Fibroblast of skin of left biceps (primary cell): ENCODE data around the gene KNG1.

Source experiments
- DNase-seq, 2 experiments: peaks; one replicate each; pipeline ENCODE4 v3.0.0-alpha.2; 2013; ENCODE audit warnings: low read depth in 2 of 2

Gene KNG1

DNA sequence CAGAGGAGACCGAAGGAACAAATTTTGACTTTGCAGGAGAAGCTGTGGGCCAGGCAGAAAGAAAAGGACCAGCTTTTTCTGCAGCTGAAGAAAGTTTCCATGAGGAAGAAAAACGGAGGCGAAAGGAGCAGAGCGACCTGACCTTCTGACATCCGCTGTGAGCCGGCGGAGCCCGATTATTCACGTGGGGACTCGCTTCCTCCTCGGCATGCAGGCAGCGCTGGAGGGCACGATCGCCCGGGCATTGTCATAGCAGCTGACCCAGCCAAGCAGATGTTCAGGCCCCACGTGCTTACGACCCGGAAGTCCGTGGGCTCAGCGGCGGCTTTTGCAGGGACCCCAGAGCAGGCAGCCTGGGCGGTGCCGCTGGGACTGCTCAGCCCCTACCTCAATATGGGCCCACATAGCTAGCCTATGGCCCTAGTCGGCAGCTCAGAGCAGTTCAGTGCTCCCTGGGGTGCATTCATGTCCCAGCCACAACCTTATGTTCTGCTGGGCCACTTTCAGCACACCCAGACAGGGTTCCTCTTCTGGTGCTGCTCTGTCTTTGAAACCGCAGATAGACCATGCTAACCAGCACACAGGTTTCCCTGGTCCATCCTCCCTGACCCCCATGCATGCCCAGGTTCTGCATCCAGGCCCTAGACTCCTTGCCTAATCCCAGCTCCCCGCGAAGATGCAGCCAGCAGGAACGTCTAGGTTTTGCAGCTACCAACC lies 55.7 kb downstream of the KNG1 start:
- no peak for DNase-seq

GRCh38 chr3:186775999-186776398 lies 58.8 kb downstream of the KNG1 start:
- DNase-seq: no peak

GRCh38 chr3:186779204-186779603 lies 62.0 kb downstream of the KNG1 start:
- no peak for DNase-seq

- DNase-seq: no peak
Observed at GRCh38 chr3:186782542-186783057, 65.4 kb downstream of the KNG1 start.

GRCh38 chr3:186783058-186783730 lies 66.0 kb downstream of the KNG1 start, which contains the start of gene EIF4A2:
Gene EIF4A2 (plus strand): TSS chr3:186783577. CDS start chr3:186783611, 34 bp downstream.
- peak; percentile 80 for DNase-seq

DNA sequence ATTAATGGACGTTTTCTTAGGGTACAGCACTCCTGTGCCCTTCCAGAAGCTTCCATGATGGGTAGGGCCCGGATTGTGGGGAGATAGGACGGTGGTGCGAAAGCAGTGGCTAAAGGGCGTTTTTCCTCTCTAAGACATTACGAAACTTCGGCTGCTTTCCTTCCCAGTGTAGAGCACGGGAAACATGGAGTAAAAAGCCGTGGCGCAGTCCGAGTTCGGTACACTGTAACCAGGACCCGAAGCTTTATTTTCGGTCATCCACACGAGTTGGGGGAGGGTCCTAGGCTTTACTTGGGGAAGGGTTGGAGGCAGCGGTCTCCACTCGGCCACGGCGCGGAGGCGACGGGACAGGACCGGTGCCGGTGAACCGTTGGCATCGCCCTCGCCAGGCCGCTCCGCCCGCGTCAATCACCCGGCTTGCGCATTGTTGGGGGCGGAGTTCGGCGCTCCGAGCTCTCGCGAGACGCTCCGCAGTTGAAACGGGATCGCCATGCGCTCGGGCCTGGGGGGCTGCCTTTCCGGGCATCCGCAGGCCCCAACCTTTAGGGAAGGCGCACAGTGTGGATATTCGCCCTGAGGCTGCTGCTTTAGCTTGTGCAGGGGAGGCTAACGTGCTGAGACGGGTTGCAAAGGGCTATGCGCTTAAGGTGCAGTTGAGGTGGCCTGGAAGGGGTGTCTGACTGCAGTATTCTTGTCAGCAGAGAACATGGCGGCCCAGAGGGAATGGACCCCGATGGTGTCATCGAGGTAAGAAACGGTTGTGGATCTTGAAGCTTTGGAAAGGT lies 66.8 kb downstream of the KNG1 start:
- no peak for DNase-seq

DNA sequence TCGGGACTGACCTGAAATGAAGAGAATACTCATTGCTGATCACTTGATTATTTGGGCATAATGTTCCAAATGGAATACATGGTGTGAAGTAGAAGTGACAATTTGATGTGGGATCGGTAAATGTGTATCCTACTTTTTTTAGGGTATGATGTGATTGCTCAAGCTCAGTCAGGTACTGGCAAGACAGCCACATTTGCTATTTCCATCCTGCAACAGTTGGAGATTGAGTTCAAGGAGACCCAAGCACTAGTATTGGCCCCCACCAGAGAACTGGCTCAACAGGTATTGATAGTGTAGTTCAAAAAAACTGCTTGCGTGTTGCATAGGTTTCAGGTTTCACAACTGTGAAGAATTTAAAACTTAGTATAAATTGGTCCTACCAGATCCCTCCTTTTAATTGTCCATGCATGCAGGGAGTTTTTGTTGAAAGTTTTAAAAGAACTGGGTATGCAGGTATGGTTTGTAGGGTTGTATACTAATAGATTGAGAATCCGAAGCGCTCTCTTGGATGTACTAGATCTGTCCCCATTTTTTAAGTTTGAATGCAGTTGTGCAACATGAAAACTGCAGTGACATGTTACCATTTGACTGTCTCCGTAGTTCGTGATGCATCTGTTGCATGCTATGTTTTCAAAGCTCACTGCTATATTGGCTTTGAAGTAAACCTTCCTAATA lies 67.8 kb downstream of the KNG1 start:
- no peak for DNase-seq

DNA sequence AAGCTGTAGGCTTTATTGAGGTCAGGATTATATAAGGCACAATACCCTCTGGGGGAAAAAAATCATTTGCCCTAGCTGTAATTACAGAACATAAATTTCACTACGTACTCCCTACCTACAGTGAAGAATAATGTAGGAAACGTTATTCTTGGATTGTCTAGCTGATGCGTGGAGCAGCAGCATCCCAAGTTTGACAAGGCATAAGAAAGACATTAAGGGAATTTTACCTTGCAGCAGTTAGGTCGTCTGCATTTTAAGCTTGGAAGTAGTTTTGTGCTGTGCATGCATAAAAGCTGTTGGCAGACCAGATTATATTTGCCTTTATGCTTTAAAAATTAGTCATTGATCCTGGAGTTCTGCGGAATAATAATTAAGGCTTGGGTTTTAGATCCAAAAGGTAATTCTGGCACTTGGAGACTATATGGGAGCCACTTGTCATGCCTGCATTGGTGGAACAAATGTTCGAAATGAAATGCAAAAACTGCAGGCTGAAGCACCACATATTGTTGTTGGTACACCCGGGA lies 68.4 kb downstream of the KNG1 start:
- no peak for DNase-seq

DNA sequence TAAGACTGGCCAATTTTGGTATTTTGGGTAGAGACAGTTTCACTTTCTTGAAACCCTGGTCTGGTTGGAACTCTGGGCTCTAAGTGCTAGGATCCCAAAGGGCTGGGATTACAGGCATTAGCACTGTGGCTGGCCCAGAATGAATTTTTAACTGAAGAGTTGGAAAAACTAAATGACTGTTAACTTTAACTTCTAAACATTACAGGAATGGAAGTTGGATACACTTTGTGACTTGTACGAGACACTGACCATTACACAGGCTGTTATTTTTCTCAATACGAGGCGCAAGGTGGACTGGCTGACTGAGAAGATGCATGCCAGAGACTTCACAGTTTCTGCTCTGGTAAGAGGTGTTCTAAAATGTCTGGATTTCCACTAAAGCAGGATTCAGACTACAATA lies 69.8 kb downstream of the KNG1 start:
- DNase-seq: no peak

DNA sequence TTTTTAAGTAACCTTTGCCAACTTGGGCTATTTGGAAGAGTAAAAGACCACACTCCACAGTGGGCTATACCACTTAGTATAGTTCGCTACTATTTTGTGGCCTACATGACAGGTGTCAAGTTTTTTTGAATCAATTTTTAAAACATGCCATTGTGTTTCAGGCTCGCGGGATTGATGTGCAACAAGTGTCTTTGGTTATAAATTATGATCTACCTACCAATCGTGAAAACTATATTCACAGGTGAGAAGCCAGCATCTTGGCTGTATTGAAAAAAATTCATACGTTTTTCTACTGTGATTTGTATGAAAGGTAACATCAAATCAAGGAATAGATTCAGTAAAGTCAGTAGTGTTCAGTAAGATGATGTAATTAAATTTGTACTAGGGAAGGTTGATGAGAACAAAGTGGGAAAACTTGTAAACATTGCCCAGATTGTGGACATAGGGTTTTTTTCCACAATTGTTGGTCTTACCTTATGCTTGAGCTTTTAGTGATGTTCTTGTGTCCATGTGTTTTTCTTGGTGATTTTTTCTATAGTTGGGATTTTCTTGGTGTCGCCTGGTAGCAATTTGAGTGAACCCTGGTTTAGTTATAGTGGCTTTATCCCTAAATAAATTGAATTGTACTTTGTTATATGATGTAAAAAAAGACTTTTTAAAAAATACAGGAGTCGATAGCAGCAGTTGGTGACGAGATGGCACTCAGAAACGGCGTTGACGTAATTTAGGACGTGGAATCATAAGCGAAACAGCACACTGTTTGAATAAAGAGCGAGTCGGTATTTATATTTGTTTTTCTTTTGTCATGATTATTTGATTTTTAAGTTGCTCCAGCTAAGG lies 70.7 kb downstream of the KNG1 start:
- no peak for DNase-seq

GRCh38 chr3:186788482-186789370 lies 71.6 kb downstream of the KNG1 start:
- no peak for DNase-seq

DNA sequence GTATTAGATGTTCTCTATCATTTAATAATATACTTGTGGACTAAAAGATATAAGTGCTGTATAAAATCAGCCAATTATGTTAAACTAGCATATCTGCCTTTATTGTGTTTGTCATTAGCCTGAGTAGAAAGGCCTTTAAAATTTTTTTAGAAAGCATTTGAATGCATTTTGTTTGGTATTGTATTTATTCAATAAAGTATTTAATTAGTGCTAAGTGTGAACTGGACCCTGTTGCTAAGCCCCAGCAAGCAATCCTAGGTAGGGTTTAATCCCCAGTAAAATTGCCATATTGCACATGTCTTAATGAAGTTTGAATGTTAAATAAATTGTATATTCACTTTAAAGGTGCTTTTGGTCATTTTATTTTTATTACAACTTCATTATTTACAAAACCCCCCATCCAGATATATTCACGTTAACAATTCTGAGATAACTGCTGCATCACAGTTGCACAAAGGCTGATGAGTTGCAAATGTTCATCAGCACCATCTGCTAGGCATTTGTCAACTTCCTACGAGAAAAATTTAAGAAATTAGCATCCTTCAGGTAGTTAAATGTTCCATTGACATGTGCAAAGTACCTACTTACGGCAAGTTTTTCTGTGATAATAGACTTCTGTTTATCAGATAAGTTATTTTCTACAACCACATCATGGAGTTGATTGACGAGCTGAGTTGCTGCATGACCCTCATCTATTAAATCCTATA lies 72.5 kb downstream of the KNG1 start:
- no peak for DNase-seq

- no peak for DNase-seq
Observed at GRCh38 chr3:186790261-186790981, 73.3 kb downstream of the KNG1 start.
